ENCODE data around the gene B9D2.

DNA sequence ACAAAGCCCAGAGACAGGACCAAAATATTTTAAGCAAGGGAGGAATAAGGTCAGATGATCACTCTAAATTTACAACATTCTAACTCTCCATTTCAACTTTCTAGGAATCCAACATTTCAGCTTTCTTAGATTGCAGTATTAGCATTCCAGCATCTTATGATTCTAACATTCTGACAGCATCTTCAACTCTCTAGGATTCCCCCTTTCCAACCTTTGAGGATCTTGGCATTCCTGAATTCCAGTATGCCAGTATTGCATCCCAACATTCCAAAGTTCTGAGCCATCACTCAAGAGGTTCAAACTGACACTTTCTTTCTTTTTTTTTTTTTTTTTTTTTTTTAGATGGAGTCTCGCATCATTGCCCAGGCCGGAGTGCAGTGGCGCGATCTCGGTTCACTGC, 24.0 kb downstream of the B9D2 start:
- TF ChIP-seq POLR2AphosphoS5 (IDR thresholded peaks at IDR 0.05), result no peak
- no peak for TF ChIP-seq EZH2 (IDR thresholded peaks at IDR 0.05; ENCODE audit: borderline replicate concordance, insufficient read depth, low read length, poor library complexity, severe bottlenecking)
- TF ChIP-seq, protein P1, sequence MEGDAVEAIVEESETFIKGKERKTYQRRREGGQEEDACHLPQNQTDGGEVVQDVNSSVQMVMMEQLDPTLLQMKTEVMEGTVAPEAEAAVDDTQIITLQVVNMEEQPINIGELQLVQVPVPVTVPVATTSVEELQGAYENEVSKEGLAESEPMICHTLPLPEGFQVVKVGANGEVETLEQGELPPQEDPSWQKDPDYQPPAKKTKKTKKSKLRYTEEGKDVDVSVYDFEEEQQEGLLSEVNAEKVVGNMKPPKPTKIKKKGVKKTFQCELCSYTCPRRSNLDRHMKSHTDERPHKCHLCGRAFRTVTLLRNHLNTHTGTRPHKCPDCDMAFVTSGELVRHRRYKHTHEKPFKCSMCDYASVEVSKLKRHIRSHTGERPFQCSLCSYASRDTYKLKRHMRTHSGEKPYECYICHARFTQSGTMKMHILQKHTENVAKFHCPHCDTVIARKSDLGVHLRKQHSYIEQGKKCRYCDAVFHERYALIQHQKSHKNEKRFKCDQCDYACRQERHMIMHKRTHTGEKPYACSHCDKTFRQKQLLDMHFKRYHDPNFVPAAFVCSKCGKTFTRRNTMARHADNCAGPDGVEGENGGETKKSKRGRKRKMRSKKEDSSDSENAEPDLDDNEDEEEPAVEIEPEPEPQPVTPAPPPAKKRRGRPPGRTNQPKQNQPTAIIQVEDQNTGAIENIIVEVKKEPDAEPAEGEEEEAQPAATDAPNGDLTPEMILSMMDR (IDR thresholded peaks at IDR 0.05; ENCODE audit: poor library complexity, severe bottlenecking), result no peak
- no peak for TF ChIP-seq EP300 (conservative IDR thresholded peaks at IDR 0.05; ENCODE audit: poor library complexity, severe bottlenecking)
- TF ChIP-seq, protein P2, sequence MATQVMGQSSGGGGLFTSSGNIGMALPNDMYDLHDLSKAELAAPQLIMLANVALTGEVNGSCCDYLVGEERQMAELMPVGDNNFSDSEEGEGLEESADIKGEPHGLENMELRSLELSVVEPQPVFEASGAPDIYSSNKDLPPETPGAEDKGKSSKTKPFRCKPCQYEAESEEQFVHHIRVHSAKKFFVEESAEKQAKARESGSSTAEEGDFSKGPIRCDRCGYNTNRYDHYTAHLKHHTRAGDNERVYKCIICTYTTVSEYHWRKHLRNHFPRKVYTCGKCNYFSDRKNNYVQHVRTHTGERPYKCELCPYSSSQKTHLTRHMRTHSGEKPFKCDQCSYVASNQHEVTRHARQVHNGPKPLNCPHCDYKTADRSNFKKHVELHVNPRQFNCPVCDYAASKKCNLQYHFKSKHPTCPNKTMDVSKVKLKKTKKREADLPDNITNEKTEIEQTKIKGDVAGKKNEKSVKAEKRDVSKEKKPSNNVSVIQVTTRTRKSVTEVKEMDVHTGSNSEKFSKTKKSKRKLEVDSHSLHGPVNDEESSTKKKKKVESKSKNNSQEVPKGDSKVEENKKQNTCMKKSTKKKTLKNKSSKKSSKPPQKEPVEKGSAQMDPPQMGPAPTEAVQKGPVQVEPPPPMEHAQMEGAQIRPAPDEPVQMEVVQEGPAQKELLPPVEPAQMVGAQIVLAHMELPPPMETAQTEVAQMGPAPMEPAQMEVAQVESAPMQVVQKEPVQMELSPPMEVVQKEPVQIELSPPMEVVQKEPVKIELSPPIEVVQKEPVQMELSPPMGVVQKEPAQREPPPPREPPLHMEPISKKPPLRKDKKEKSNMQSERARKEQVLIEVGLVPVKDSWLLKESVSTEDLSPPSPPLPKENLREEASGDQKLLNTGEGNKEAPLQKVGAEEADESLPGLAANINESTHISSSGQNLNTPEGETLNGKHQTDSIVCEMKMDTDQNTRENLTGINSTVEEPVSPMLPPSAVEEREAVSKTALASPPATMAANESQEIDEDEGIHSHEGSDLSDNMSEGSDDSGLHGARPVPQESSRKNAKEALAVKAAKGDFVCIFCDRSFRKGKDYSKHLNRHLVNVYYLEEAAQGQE (IDR thresholded peaks at IDR 0.05; ENCODE audit: borderline replicate concordance), result no peak
